Panc1 (cell line): ENCODE measurements around the gene FAM83D. TPM values are rescaled to one million over a fixed set of nuclear protein-coding genes. Genes with fewer than 3 reads are reported as not detected.

ENCODE experiments used
- ATAC-seq: fragments of 200-7000 bp; cut with Tn5 transposase; 2 replicates; pipeline ENCODE4 v1.9.1; 2020; ENCODE audit warnings: mild to moderate bottlenecking, moderate library complexity
- BruUV-seq: library from RNA; stranded (reverse); fragments of 400-500 nt; replicated peaks from 2 replicates; lab custom pipeline; 2021; lab: Mats Ljungman, UMichigan
- CTCF ChIA-PET: fragments of 300-600 bp; sonication (Branson Sonifier 250); formaldehyde crosslinking; loops from one replicate; lab custom pipeline; 2022; ENCODE audit warnings: antibody characterized with exemption; lab: Charles Lee
- POLR2A ChIA-PET: fragments of 300-600 bp; sonication (Branson Sonifier 250); formaldehyde crosslinking; loops from one replicate; lab custom pipeline; 2022; ENCODE audit warnings: antibody characterized with exemption; lab: Charles Lee
- DNase-seq: peaks from one replicate; pipeline ENCODE4 v3.0.0-alpha.2; 2010; ENCODE audit warnings: low read depth, low spot score
- H3K27ac ChIP-seq: 2 replicates; pipeline ENCODE4 v1.5.1; 2011; ENCODE audit warnings: mild to moderate bottlenecking, low read length, inconsistent platforms
- H3K27me3 ChIP-seq: fragments of 200-500 bp; sonication (Bioruptor generic); 2 replicates; pipeline ENCODE4 v1.6.0; 2014; ENCODE audit warnings: low read length, inconsistent platforms; ENCODE audit not compliant: control insufficient read depth, insufficient read depth
- H3K36me3 ChIP-seq: fragments of 200-500 bp; sonication (Bioruptor generic); 2 replicates; pipeline ENCODE4 v1.5.1; 2014; ENCODE audit warnings: inconsistent platforms, mild to moderate bottlenecking, low read length, moderate library complexity; ENCODE audit not compliant: control insufficient read depth, insufficient read depth
- H3K4me1 ChIP-seq: 2 replicates; pipeline ENCODE4 v1.5.1; 2011; ENCODE audit warnings: inconsistent platforms, mild to moderate bottlenecking, low read length, moderate library complexity; ENCODE audit not compliant: control insufficient read depth, insufficient read depth
- H3K4me3 ChIP-seq, 2 experiments: 2 replicates each; pipeline ENCODE4 v1.5.1; 2011 to 2012; ENCODE audit warnings: low read depth in 2 of 2, low read length in 2 of 2, mild to moderate bottlenecking in 2 of 2, inconsistent platforms in 1 of 2, moderate library complexity in 1 of 2
- H3K9me3 ChIP-seq: fragments of 200-500 bp; sonication (Bioruptor generic); 2 replicates; pipeline ENCODE4 v1.5.1; 2014; ENCODE audit warnings: low read depth, mild to moderate bottlenecking, inconsistent platforms, low read length, moderate library complexity; ENCODE audit not compliant: control insufficient read depth, insufficient read depth
- CTCF ChIP-seq: fragments of 450-650 bp; IDR thresholded peaks from 2 replicates; pipeline ENCODE4 v1.5.1; 2017; ENCODE audit warnings: mild to moderate bottlenecking
- POLR2AphosphoS5 ChIP-seq: IDR thresholded peaks from 2 replicates; pipeline ENCODE4 v1.6.1; 2012; ENCODE audit warnings: mild to moderate bottlenecking, low read depth, low read length, moderate library complexity
- REST ChIP-seq, 2 experiments: IDR thresholded peaks; 2 replicates each; pipeline ENCODE4 v1.6.1; 2011 to 2012; ENCODE audit warnings: low read depth in 2 of 2, control low read depth in 1 of 2, low read length in 1 of 2, mild to moderate bottlenecking in 1 of 2, moderate library complexity in 1 of 2; ENCODE audit not compliant: insufficient read depth in 1 of 2
- SIN3A ChIP-seq: IDR thresholded peaks from 2 replicates; pipeline ENCODE4 v1.6.1; 2012; ENCODE audit warnings: low read depth, mild to moderate bottlenecking, low read length, moderate library complexity, borderline replicate concordance; ENCODE audit not compliant: insufficient read depth
- TCF7L2 ChIP-seq: IDR thresholded peaks from 2 replicates; pipeline ENCODE4 v1.6.1; 2011; ENCODE audit warnings: mild to moderate bottlenecking, low read depth, low read length, inconsistent platforms
- in situ Hi-C: cut with HindIII; loops from 2 replicates; pipeline ENCODE4 v1.10.0; 2016; ENCODE audit warnings: low sequenced_read_pairs, low pct_unique_long_range_greater_than_20kb
- intact Hi-C: fragments of 100-400 bp; cut with micrococcal nuclease; formaldehyde crosslinking; loops from one replicate; pipeline ENCODE4 v1.10.0; 2022; ENCODE audit not compliant: unreplicated experiment
- total RNA-seq: library from RNA; stranded (reverse); gene quantifications from one replicate; pipeline ENCODE4 v1.2.1, GENCODE V29; 2021; ENCODE audit not compliant: unreplicated experiment

FAM83D gene
- total RNA-seq, 1 experiment from 2014 or later: 30.9 TPM

- intact Hi-C loops (no loop called here), in situ Hi-C loops (no loop called here)
- Histone ChIP-seq H3K4me3 (no peak overlapping the region), H3K27me3 (no peaks in the 10 kb centered on the region), H3K36me3 (no peaks in the 10 kb centered on the region; the same call in 1 of the 2 replicates), H3K9me3 (no peaks in the 10 kb centered on the region), H3K27ac (no peak overlapping the region), H3K4me1 (peaks cover 3% of the 10 kb centered on the region)
- ChIA-PET CTCF (no interaction called here), POLR2A (no interaction called here)
- TF ChIP-seq CTCF (no peak), TCF7L2 (no peak), SIN3A (no peak), REST (IDR thresholded peaks at IDR 0.05; ENCODE audit: insufficient read depth in 1 of 2, low read depth in 2 of 2, low read length in 1 of 2) (no peak), POLR2AphosphoS5 (no peak)
- no peak for ATAC-seq
- no peak for DNase-seq
- no TSS peak for BruUV-seq
Observed at GRCh38 chr20:38935967-38936407, 9.8 kb downstream of the FAM83D start.

GRCh38 chr20:38937000-38937399 is 10.8 kb downstream of the FAM83D start:
- ChIA-PET POLR2A (no interaction called here), CTCF (no interaction called here)
- no peaks in the 10 kb centered on the region for H3K9me3 ChIP-seq
- peaks cover 3% of the 10 kb centered on the region for H3K4me1 ChIP-seq
- in situ Hi-C loops: no loop called here
- no peak overlapping the region for H3K4me3 ChIP-seq
- H3K27me3 ChIP-seq: no peaks in the 10 kb centered on the region
- no peak for ATAC-seq
- intact Hi-C loops: no loop called here
- no peak overlapping the region for H3K27ac ChIP-seq
- DNase-seq: no peak
- peaks cover under 1% of the 10 kb centered on the region for H3K36me3 ChIP-seq
- TF ChIP-seq SIN3A (no peak), TCF7L2 (no peak), CTCF (no peak), REST (IDR thresholded peaks at IDR 0.05; ENCODE audit: insufficient read depth in 1 of 2, low read depth in 2 of 2, low read length in 1 of 2) (no peak), POLR2AphosphoS5 (no peak)
- no TSS peak for BruUV-seq
